BE2C (cell line): ENCODE measurements around the gene ZNF503.

Experiments
- DNase-seq: peaks from one replicate; pipeline ENCODE4 v3.0.0-alpha.2; 2020
- H3K27me3 ChIP-seq: fragments of 250-450 bp; sonication (Bioruptor Pico); 2 replicates; pipeline ENCODE4 v1.5.1; 2020; ENCODE audit warnings: mild to moderate bottlenecking
- H3K36me3 ChIP-seq: fragments of 250-450 bp; sonication (Bioruptor Pico); 2 replicates; pipeline ENCODE4 v1.5.1; 2020; ENCODE audit warnings: mild to moderate bottlenecking
- H3K4me1 ChIP-seq: fragments of 250-450 bp; sonication (Bioruptor Pico); 2 replicates; pipeline ENCODE4 v1.5.1; 2020
- H3K4me3 ChIP-seq: 2 replicates; pipeline ENCODE4 v1.5.1; 2011; ENCODE audit warnings: low read depth, low read length
- H3K9me3 ChIP-seq: fragments of 250-450 bp; sonication (Bioruptor Pico); 2 replicates; pipeline ENCODE4 v1.5.1; 2020
- CTCF ChIP-seq: IDR thresholded peaks from 2 replicates; pipeline ENCODE4 v1.5.1; 2012; ENCODE audit warnings: mild to moderate bottlenecking, low read depth, low read length

ZNF503 gene

GRCh38 chr10:75402486-75403143 is 1.1 kb upstream of the ZNF503 start:
- no peak for TF ChIP-seq CTCF
- Histone ChIP-seq H3K4me1 (no peaks in the 10 kb centered on the region; the same call in 1 of the 2 replicates), H3K27me3 (peaks cover 37% of the 10 kb centered on the region), H3K4me3 (peak overlapping the region; percentile 93), H3K36me3 (peaks cover 13% of the 10 kb centered on the region), H3K9me3 (no peaks in the 10 kb centered on the region)
- no peak for DNase-seq

GRCh38 chr10:75400771-75401568 is 594 bp downstream of the ZNF503 start:
- Histone ChIP-seq H3K4me3 (peak overlapping the region; percentile 93), H3K4me1 (no peaks in the 10 kb centered on the region; the same call in 1 of the 2 replicates), H3K36me3 (peaks cover 13% of the 10 kb centered on the region), H3K27me3 (peaks cover 28% of the 10 kb centered on the region), H3K9me3 (no peaks in the 10 kb centered on the region)
- TF ChIP-seq CTCF = no peak
- DNase-seq = peak; percentile 70

- no peak for DNase-seq
- peak overlapping the region; percentile 93 for H3K4me3 ChIP-seq
These were observed 1.3 kb downstream of the ZNF503 start for GRCh38 chr10:75400163-75400770.

GRCh38 chr10:75399461-75400162 is 2.0 kb downstream of the ZNF503 start:
- DNase-seq = peak; percentile 82
- Histone ChIP-seq H3K9me3 (no peaks in the 10 kb centered on the region), H3K27me3 (peaks cover 18% of the 10 kb centered on the region), H3K36me3 (peaks cover 13% of the 10 kb centered on the region), H3K4me3 (peak overlapping the region; percentile 93), H3K4me1 (no peaks in the 10 kb centered on the region)
- peak; percentile 47 for TF ChIP-seq CTCF

More at GRCh38 chr10:75400163-75400770, 1.3 kb downstream of the ZNF503 start:
- H3K36me3 ChIP-seq = peaks cover 13% of the 10 kb centered on the region
- H3K9me3 ChIP-seq = no peaks in the 10 kb centered on the region
- no peaks in the 10 kb centered on the region; the same call in 1 of the 2 replicates for H3K4me1 ChIP-seq
- peaks cover 25% of the 10 kb centered on the region for H3K27me3 ChIP-seq
- TF ChIP-seq CTCF = no peak

- no peaks in the 10 kb centered on the region for H3K4me1 ChIP-seq
- TF ChIP-seq CTCF = no peak
- DNase-seq = no peak
- H3K36me3 ChIP-seq = peaks cover 13% of the 10 kb centered on the region
- H3K4me3 ChIP-seq = no peak overlapping the region
- H3K9me3 ChIP-seq = no peaks in the 10 kb centered on the region
- H3K27me3 ChIP-seq = peaks cover 11% of the 10 kb centered on the region
These were observed 2.7 kb downstream of the ZNF503 start for GRCh38 chr10:75398692-75399460.
